Fibroblast of the aortic adventitia (primary cell): ENCODE measurements around the gene SYCP3. TPM values are rescaled to one million over a fixed set of nuclear protein-coding genes. Genes with fewer than 3 reads are reported as not detected.

Experiments used
- DNase-seq: peaks from one replicate; pipeline ENCODE4 v3.0.0-alpha.2; 2010; ENCODE audit warnings: low read depth
- H3K4me3 ChIP-seq: 2 replicates; pipeline ENCODE4 v1.5.1; 2011; ENCODE audit warnings: low read depth, mild to moderate bottlenecking, control low read depth, low read length, moderate library complexity
- total RNA-seq: library from RNA; depleted of rRNA; stranded (reverse); fragments of >200 nt; gene quantifications from 2 replicates; pipeline ENCODE4 v1.2.3, GENCODE V29; 2012; ENCODE audit warnings: low replicate concordance
- TF ChIP-seq, protein P1 (sequence below): IDR thresholded peaks from 2 replicates; pipeline ENCODE4 v1.5.1; 2011; ENCODE audit warnings: mild to moderate bottlenecking, low read length, control low read depth, inconsistent platforms; ENCODE audit not compliant: insufficient read depth

SYCP3 gene
- total RNA-seq, 1 donor: 0.18 TPM

GRCh38 chr12:101773650-101774162, 34.4 kb upstream of the SYCP3 start:
- H3K4me3 ChIP-seq: no peak overlapping the region
- DNase-seq: peak; percentile 84
- TF ChIP-seq, protein P1, sequence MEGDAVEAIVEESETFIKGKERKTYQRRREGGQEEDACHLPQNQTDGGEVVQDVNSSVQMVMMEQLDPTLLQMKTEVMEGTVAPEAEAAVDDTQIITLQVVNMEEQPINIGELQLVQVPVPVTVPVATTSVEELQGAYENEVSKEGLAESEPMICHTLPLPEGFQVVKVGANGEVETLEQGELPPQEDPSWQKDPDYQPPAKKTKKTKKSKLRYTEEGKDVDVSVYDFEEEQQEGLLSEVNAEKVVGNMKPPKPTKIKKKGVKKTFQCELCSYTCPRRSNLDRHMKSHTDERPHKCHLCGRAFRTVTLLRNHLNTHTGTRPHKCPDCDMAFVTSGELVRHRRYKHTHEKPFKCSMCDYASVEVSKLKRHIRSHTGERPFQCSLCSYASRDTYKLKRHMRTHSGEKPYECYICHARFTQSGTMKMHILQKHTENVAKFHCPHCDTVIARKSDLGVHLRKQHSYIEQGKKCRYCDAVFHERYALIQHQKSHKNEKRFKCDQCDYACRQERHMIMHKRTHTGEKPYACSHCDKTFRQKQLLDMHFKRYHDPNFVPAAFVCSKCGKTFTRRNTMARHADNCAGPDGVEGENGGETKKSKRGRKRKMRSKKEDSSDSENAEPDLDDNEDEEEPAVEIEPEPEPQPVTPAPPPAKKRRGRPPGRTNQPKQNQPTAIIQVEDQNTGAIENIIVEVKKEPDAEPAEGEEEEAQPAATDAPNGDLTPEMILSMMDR: peak; percentile 92

GRCh38 chr12:101772012-101772775, 32.9 kb upstream of the SYCP3 start:
- TF ChIP-seq, protein P1: no peak
- H3K4me3 ChIP-seq: no peak overlapping the region
- no peak for DNase-seq

DNA sequence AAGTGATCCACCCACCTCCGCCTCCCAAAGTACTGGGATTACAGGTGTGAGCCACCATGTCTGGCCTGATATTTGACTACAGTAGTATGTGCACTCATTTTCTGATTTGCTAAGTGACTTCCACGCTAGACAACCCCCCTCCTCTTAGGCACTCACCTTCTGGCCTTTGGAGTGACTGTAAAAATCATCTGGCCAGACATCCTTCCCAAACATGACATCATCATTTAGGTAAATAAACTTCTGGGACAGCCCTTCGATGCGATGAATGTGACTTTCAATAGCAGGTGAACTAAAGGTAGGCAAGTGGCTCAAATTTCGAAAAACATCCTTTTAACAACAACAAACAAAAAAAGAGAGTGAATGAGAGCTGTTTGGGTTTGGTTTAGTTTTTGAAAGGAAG, 30.6 kb upstream of the SYCP3 start:
- no peak for DNase-seq
- H3K4me3 ChIP-seq: no peak overlapping the region
- TF ChIP-seq, protein P1: no peak

GRCh38 chr12:101768781-101769180, 29.5 kb upstream of the SYCP3 start:
- no peak overlapping the region for H3K4me3 ChIP-seq
- TF ChIP-seq, protein P1: no peak
- DNase-seq: no peak

- no peak overlapping the region for H3K4me3 ChIP-seq
- DNase-seq: no peak
- TF ChIP-seq, protein P1: no peak
Observed at GRCh38 chr12:101767537-101767936, 28.3 kb upstream of the SYCP3 start.

GRCh38 chr12:101764051-101764792, 25.0 kb upstream of the SYCP3 start:
- peak; percentile 24 for DNase-seq
- TF ChIP-seq, protein P1: no peak

More at GRCh38 chr12:101764051-101764792, 25.0 kb upstream of the SYCP3 start:
- H3K4me3 ChIP-seq: no peak overlapping the region
